GM18951 (cell line): ENCODE data around the gene BCAT1.

ENCODE experiments used
- POLR2A ChIP-seq: IDR thresholded peaks from 4 replicates; pipeline ENCODE4 v1.6.1; 2011; ENCODE audit warnings: mild to moderate bottlenecking; ENCODE audit not compliant: insufficient read length, insufficient read depth; ENCODE audit errors: extremely low read depth
- in situ Hi-C: fragments of 300-500 bp; cut with MboI; formaldehyde crosslinking; loops from one replicate; pipeline ENCODE4 v1.12.0; 2022; ENCODE audit warnings: low sequenced_read_pairs, mixed read lengths, inconsistent platforms; ENCODE audit not compliant: unreplicated experiment

The BCAT1 gene, protein sequence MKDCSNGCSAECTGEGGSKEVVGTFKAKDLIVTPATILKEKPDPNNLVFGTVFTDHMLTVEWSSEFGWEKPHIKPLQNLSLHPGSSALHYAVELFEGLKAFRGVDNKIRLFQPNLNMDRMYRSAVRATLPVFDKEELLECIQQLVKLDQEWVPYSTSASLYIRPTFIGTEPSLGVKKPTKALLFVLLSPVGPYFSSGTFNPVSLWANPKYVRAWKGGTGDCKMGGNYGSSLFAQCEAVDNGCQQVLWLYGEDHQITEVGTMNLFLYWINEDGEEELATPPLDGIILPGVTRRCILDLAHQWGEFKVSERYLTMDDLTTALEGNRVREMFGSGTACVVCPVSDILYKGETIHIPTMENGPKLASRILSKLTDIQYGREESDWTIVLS

DNA sequence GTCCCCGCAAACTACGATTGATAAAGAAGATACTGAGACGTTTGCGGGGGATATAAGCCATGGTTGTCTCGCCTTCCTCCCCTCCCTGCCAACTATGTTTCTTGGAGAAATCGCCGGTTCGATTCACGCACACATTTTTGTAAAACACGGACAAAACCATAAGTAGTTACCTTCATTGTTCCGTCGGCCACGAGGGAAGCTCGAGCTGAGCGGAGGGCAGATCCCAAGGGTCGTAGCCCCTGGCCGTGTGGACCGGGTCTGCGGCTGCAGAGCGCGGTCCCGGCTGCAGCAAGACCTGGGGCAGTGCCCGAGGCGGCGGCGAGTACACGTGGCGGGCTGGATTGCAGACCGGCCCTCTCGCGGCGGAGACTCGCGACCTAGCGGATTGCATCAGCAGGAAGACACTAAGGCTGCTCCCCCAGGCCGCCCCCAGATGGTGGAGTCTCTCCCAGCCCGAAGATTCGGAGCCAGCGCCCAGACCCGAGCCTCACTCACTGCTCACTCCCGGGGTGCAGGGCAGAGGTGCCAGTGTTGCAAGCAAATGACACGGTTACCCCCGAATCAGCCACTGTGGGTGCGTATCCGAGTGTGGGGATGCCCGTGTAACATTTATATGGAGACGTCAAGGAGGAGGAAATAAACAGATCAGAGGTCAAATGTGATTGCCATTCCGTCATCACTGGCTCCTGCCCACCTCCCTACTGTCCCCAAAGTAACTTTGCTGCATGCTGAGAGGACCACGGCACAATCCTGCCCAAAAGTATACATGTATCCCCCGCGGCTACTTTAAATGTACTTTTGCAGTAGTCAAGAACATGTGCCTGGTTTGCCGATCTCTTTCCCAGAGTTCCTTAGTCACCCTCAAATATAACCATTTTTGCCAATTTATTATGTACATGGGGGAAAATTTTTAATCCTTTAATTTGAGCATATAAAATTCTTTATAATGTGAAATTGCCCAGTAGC, at the start of gene BCAT1:
BCAT1 (minus strand) TSS at position 345 of the 966 bp plus-strand sequence; CDS start at position 176, 169 bp downstream.
- peak; percentile 43 for TF ChIP-seq POLR2A
- in situ Hi-C loops, result no loop called here

DNA sequence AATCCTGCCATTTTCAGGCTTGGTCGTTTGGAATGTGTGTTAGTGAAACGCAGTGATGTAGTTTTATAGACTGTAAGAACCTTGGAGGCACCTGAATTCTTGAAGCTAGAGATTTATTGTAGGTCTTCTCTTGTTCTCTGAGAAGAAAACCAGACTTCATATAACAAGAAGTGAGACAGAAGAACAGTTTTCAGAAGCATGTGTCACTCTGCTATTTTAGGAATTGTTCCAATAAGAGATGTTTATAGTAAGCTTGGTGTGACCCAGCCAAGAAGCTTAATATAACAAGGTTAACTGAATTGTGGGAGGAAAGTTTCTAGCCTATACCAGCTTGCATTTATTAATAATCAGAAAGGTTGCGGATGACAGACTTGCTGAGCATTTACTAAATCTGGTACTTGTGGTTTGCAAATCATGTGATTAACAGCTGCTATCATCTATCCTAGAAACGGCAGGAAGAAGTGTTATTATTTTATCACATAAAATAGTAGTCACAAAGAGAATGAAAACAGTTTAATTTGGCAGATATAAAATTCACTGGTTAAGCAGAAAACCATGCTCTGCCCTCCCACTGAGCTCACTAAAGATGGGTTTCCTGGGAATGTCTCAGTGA, 49.2 kb upstream of the BCAT1 start:
- TF ChIP-seq POLR2A, result no peak
- in situ Hi-C loops, result no loop called here

DNA sequence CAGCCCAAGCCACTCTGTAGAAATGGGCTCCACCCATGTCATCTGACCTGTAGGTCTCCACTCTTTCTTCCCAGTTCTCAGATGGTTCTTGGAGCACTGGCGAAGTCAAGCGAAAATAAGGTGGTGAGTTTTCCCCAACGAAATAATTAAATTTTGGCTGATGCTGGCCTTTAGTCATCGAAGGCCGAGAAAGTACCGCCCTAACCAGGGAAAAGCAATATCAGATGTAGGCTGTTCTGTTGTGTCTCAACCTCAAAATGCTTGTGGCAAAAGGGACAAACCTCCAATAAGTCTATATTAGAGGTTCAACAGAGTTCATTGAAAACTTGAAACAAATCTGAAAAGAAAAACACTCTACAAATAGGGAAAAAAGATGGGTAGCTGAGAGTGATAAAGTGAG, 48.6 kb upstream of the BCAT1 start:
- TF ChIP-seq POLR2A, result no peak
- in situ Hi-C loops, result no loop called here

DNA sequence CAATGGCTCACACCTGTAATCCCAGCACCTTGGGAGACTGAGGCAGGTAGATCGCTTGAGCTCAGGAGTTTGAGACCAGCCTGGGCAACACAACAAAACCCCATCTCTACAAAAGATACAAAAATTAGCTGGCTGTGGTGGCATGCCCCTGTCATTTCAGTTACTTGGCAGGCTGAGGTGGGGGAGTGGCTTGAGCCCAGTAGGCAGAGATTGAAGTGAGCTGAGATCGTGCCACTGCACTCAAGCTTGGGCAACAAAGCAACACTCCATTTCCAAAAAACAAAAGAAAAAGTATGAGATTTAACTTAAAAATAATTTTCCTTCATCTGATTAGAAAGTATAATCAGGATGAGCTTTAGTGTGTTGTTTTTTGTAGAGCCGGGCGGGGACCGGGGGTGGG, 47.9 kb upstream of the BCAT1 start:
- TF ChIP-seq POLR2A, result no peak
- in situ Hi-C loops, result no loop called here

DNA sequence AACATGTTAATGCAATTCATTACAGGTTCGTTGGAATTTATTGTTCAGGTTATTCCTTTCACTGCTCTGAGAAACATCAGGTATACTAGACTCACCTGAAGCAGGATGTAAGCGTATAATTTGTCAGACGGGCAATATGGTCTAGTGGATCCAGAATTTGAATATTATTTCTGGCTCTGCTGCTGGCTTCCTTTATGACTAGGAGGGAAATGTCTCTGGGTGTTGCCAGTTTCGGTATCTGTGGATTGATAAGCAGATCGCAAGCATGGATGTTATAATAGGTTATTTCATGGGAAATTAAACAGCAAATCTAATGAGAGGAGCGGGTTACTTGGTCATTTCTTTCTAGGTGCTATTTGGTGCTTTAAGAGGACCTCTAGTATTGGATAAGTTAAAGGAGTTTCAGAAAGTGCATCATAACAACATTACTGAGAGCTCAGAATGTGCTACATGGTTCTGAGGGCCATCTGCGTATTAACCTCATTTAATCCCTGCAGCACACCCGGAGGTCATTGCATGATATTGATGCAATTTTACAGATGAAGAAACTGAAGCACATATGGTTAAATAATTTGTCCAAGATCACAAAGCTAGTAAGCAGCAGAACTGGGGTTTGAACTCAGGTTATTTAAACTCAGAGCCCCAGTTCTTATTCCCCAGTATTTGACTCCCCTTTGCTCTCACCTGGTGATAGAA, 47.3 kb upstream of the BCAT1 start:
- TF ChIP-seq POLR2A, result peak; percentile 7
- in situ Hi-C loops, result no loop called here

DNA sequence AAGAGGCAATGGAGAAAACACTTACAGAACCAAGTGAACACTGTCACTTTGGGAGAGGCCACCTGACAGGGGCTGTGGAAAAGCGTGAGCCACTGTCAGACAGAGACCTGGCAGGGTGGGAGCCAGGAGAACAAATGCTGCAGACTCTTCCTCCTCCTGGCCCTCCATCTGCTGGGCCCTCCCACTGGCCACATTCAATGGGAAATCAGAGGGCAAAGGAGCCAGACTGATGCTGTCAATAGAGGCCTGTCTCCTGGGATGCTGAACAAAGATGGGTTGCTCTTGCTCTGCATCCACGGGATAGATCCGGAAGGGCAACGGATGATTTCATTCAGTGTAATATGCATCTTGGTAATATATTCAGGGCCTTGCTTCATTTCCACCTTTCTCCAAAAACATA, 44.9 kb upstream of the BCAT1 start:
- no peak for TF ChIP-seq POLR2A
- in situ Hi-C loops, result loop anchor here (5.0 kb wide), 1 partner anchor 134 kb away; no protein-coding TSS in a partner anchor

DNA sequence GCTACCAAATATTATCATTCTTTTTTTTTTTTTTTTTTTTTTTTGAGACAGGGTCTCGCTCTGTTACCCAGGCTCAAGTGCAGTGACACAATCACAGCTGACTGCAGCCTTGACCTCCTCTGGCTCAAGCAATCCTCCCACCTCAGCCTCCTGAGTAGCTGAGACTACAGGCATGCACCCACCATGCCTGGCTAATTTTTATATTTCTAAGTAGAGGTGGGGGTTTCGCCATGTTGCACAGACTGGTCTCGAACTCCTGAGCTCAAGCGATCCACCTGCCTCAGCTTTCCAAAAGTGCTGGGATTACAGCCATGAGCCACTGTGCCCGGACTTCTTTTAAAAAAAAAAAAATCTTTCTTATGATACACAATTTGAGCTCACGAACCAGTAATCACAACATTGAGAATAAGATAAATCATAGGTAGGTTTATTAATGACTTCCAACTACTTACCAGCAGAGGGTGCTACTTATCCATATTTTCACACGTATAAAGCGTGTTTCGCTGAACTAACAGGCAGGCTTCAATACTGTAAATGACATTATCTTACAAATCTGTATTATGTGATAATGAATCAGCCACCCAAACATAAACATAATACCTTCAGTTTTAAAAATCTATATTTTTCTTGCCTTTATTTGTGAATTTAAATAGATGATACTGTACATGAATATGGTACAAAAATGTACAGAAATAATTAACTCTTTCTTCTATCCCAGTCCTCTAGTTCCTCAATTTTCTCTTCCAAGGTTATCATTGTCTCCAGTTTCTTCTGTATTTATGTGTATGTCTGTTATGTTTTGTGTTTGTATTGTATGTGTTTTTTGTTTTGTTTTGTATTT, 42.5 kb upstream of the BCAT1 start:
- no peak for TF ChIP-seq POLR2A
- in situ Hi-C loops, result loop anchor here (5.0 kb wide), 1 partner anchor 136 kb away; no protein-coding TSS in a partner anchor

DNA sequence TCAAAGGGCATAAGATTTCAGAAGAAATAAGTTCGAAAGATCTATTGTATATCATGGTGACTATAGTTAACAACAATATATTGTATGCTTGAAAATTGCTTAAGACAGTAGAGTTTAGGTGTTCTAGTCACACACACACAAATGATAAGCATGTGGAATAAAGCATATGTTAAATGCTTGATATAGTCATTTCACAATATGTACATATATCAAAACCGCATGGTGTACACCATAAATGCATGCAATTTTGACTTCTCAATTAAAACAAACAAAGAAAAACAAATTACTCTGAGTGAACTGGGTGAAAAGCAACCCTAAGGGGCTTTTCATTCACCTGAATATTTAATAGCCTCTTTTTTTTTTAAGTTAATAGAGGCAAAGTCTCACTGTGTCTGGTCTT, 40.3 kb upstream of the BCAT1 start:
- in situ Hi-C loops, result no loop called here

DNA sequence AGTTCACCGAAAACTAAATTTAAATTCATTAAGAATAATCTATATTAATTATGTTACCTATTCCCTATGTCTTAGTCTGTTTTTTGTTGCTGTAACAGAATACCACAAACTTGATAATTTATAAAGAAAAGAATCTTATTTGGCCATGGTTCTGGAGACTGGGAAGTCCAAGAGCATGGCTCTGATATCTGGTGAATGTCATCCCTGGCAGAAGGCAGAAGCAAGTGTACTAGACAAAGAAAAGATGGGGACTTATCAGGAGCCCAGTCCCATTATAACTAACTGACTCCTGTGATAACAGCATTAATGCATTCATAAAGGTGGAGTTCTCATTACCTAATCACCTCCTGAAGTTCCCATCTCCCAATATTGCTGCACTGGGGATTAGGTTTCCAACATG, 33.3 kb upstream of the BCAT1 start:
- in situ Hi-C loops, result no loop called here
- TF ChIP-seq POLR2A, result no peak

More for the DNA sequence above, 40.3 kb upstream of the BCAT1 start:
- no peak for TF ChIP-seq POLR2A

DNA sequence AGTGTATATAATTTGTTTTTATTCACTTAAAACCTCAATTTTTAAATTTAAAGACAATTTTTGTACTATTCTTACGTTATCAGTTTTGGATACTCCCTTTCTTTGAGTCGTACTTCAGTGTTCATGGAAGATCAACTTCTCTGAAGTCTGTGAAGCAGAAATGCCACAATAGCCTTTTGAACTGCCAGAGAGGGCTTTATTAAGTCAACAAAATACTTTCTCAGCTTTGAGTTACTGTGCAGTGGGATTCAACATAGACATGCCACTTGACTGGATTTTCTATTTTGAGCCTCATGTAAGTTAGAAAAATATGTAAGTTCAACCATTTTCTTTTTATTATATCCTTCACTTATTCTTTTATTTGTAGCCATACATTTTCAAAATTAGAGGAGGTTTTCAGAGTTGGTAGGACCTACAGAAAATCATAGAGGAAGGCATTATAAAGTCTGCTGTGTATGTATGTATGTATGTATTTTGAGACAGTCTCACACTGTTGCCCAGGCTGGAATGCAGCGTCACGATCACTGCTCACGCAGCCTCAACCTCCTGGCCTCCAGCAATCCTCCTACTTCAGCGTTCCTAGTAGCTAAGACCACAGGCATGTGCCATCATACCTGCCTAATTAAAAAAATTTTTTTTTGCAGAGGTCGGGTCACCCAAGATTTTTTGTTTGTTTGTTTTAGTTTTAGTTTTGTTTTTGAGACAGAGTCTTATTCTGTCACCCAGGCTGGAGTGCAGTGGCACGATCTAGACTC, 31.3 kb upstream of the BCAT1 start:
- TF ChIP-seq POLR2A, result no peak
- in situ Hi-C loops, result no loop called here

DNA sequence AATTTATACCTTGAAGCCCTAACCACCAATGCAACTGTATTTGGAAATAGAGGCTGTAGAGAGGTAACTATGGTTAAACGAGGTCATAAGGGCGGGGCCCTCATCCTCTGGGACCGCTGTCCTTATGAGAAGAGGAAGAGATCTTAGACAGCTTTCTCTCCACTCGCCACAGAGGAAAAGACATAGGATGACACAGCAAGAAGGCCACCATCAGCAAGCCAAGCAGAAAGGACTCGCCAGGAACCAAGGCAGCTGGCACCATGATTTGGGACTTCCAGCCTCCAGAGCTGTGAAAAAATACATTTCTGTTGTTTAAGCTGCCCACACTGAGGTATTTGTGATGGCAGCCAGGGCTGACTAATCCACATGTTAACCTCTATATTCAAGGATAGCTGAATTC, 30.4 kb upstream of the BCAT1 start:
- in situ Hi-C loops, result no loop called here
- TF ChIP-seq POLR2A, result no peak
